H1 (cell line): ENCODE data around the gene ADSS1. TPM values are rescaled to one million over a fixed set of nuclear protein-coding genes. Genes with fewer than 3 reads are reported as not detected.
A peak's percentile ranks its signal among the peaks of the same experiment; 100 is the strongest.

Source experiments
- CTCF ChIA-PET: fragments of 300-600 bp; sonication (Branson Sonifier 250); formaldehyde crosslinking; loops from one replicate; lab custom pipeline; 2021; ENCODE audit not compliant: partially characterized antibody; lab: Charles Lee
- POLR2A ChIA-PET: fragments of 300-600 bp; sonication (Branson Sonifier 250); formaldehyde crosslinking; loops from one replicate; lab custom pipeline; 2021; ENCODE audit warnings: inconsistent platforms; ENCODE audit not compliant: partially characterized antibody; lab: Charles Lee
- DNase-seq, 2 experiments: peaks; one replicate each; pipeline versions ENCODE4 v3.0.0 to v3.0.0-alpha.2; 2010 to 2022; ENCODE audit warnings: low spot score in 2 of 2, low read depth in 1 of 2, mixed read lengths in 1 of 2
- FAIRE-seq: peaks from 2 replicates; lab custom pipeline; 2011; peaks lifted over from hg19 to GRCh38; lab: Jason Lieb, UNC
- H2AFZ ChIP-seq: 2 replicates; pipeline ENCODE4 v1.8.1; 2012; ENCODE audit warnings: low read length, inconsistent platforms
- H2AK5ac ChIP-seq: 2 replicates; pipeline ENCODE4 v1.6.1; 2013; ENCODE audit warnings: low read depth, low read length
- H2BK120ac ChIP-seq: replicated peaks from 2 replicates; pipeline ENCODE3; 2013; ENCODE audit warnings: low read depth, low read length, inconsistent platforms
- H2BK12ac ChIP-seq: 2 replicates; pipeline ENCODE4 v1.6.1; 2013; ENCODE audit warnings: low read depth, low read length
- H2BK15ac ChIP-seq: 2 replicates; pipeline ENCODE4 v1.6.1; 2013; ENCODE audit warnings: low read length
- H2BK20ac ChIP-seq: 2 replicates; pipeline ENCODE4 v1.6.1; 2013; ENCODE audit warnings: low read length
- H2BK5ac ChIP-seq: 2 replicates; pipeline ENCODE4 v1.6.1; 2013; ENCODE audit warnings: low read depth, low read length
- H3K14ac ChIP-seq: 2 replicates; pipeline ENCODE4 v1.6.1; 2013; ENCODE audit warnings: inconsistent platforms; ENCODE audit not compliant: insufficient read length
- H3K18ac ChIP-seq: 2 replicates; pipeline ENCODE4 v1.6.1; 2013; ENCODE audit warnings: low read length; ENCODE audit errors: extremely low read depth
- H3K23ac ChIP-seq: 2 replicates; pipeline ENCODE4 v1.6.1; 2013; ENCODE audit warnings: inconsistent platforms; ENCODE audit not compliant: insufficient read length
- H3K23me2 ChIP-seq: 2 replicates; pipeline ENCODE4 v1.6.1; 2013; ENCODE audit warnings: low read depth, low read length
- H3K27ac ChIP-seq: 2 replicates; pipeline ENCODE4 v1.6.1; 2011; ENCODE audit warnings: low read depth, low read length, inconsistent platforms
- H3K27me3 ChIP-seq, 4 experiments: replicated peaks in 1 of 4; 1 replicate in 1 of 4; 2 replicates in 3 of 4; pipeline versions ENCODE4 v1.6.1 to v1.8.1; 2011 to 2013; ENCODE audit warnings: low read length in 3 of 4, mild to moderate bottlenecking in 3 of 4, inconsistent platforms in 2 of 4, mixed read lengths in 2 of 4, moderate library complexity in 1 of 4; ENCODE audit not compliant: control insufficient read depth in 3 of 4, insufficient read depth in 3 of 4; ENCODE audit errors: extremely low read depth in 1 of 4
- H3K36me3 ChIP-seq, 4 experiments: 2 replicates each; pipeline versions ENCODE4 v1.6.1 to v1.8.1; 2011 to 2013; ENCODE audit warnings: mild to moderate bottlenecking in 4 of 4, low read length in 3 of 4, moderate library complexity in 2 of 4, control low read depth in 1 of 4, inconsistent platforms in 1 of 4; ENCODE audit not compliant: insufficient read depth in 4 of 4, control insufficient read depth in 2 of 4
- H3K4ac ChIP-seq: replicated peaks from 2 replicates; pipeline ENCODE3; 2013; ENCODE audit warnings: low read length, low read depth, mixed read lengths, inconsistent platforms; ENCODE audit not compliant: insufficient read length
- H3K4me1 ChIP-seq, 4 experiments: replicated peaks in 1 of 4; 1 replicate in 1 of 4; 2 replicates in 3 of 4; pipeline versions ENCODE4 v1.6.1 to v1.8.1; 2011 to 2013; ENCODE audit warnings: low read length in 3 of 4, inconsistent platforms in 2 of 4, mixed read lengths in 1 of 4; ENCODE audit not compliant: insufficient read depth in 4 of 4, control insufficient read depth in 3 of 4
- H3K4me2 ChIP-seq, 2 experiments: 2 replicates each; pipeline versions ENCODE4 v1.6.1 to v1.8.1; 2011 to 2013; ENCODE audit warnings: low read depth in 2 of 2, low read length in 2 of 2, control low read depth in 1 of 2, inconsistent platforms in 1 of 2, mild to moderate bottlenecking in 1 of 2; ENCODE audit not compliant: insufficient read depth in 1 of 2
- H3K4me3 ChIP-seq, 4 experiments: fragments of 200-600, 300-600 bp in 1 of 4; sonication (generic), shearing (Covaris generic), sonication (Bioruptor Twin) in 1 of 4; 2 replicates each; pipeline versions ENCODE4 v1.5.1 to v1.8.1; 2011 to 2016; ENCODE audit warnings: low read length in 4 of 4, low read depth in 3 of 4, control low read depth in 2 of 4, inconsistent platforms in 2 of 4, mild to moderate bottlenecking in 2 of 4, mixed read lengths in 1 of 4, moderate library complexity in 1 of 4; ENCODE audit not compliant: insufficient read depth in 2 of 4; ENCODE audit errors: extremely low read depth in 1 of 4
- H3K56ac ChIP-seq: replicated peaks from 2 replicates; pipeline ENCODE3; 2013; ENCODE audit warnings: low read depth, mild to moderate bottlenecking, mixed read lengths, low read length, inconsistent platforms; ENCODE audit not compliant: insufficient read length
- H3K79me1 ChIP-seq: 2 replicates; pipeline ENCODE4 v1.6.1; 2013; ENCODE audit warnings: low read depth, low read length, control low read depth
- H3K79me2 ChIP-seq, 2 experiments: 2 replicates each; pipeline versions ENCODE4 v1.6.1 to v1.8.1; 2012 to 2013; ENCODE audit warnings: low read length in 2 of 2, mild to moderate bottlenecking in 2 of 2, inconsistent platforms in 1 of 2; ENCODE audit not compliant: insufficient read depth in 2 of 2, control insufficient read depth in 1 of 2
- H3K9ac ChIP-seq, 4 experiments: replicated peaks in 1 of 4; 1 replicate in 1 of 4; 2 replicates in 3 of 4; pipeline versions ENCODE4 v1.6.1 to v1.8.1; 2011 to 2013; ENCODE audit warnings: low read depth in 3 of 4, low read length in 3 of 4, control low read depth in 2 of 4, mild to moderate bottlenecking in 2 of 4, moderate library complexity in 2 of 4, inconsistent platforms in 1 of 4; ENCODE audit errors: extremely low read depth in 1 of 4
- H3K9me3 ChIP-seq, 2 experiments: 2 replicates each; pipeline versions ENCODE4 v1.6.1 to v1.8.1; 2012 to 2013; ENCODE audit warnings: mild to moderate bottlenecking in 2 of 2, moderate library complexity in 2 of 2, control low read depth in 1 of 2, inconsistent platforms in 1 of 2, low read depth in 1 of 2, low read length in 1 of 2, mixed read lengths in 1 of 2; ENCODE audit not compliant: insufficient read depth in 2 of 2
- H4K20me1 ChIP-seq, 2 experiments: replicated peaks in 1 of 2; 2 replicates each; pipeline versions ENCODE3 to v1.8.1; 2011 to 2013; ENCODE audit warnings: inconsistent platforms in 2 of 2, low read length in 2 of 2, mild to moderate bottlenecking in 1 of 2; ENCODE audit not compliant: insufficient read depth in 2 of 2, control insufficient read depth in 1 of 2
- H4K5ac ChIP-seq: 2 replicates; pipeline ENCODE4 v1.6.1; 2013; ENCODE audit warnings: low read length, low read depth, mixed read lengths, inconsistent platforms; ENCODE audit not compliant: insufficient read length
- H4K8ac ChIP-seq: 2 replicates; pipeline ENCODE4 v1.8.0; 2013; ENCODE audit warnings: mild to moderate bottlenecking, moderate library complexity, low read length, inconsistent platforms; ENCODE audit not compliant: insufficient read depth; ENCODE audit errors: extremely low read depth
- H4K91ac ChIP-seq: replicated peaks from 2 replicates; pipeline ENCODE3; 2013; ENCODE audit warnings: low read length, mixed read lengths, inconsistent platforms; ENCODE audit not compliant: insufficient read length
- SAP30 ChIP-seq: fragments of 300-600 bp; sonication (generic); IDR thresholded peaks from 2 replicates; pipeline ENCODE4 v1.7.1; 2012; ENCODE audit warnings: low read length, moderate library complexity, mild to moderate bottlenecking, inconsistent platforms; ENCODE audit not compliant: insufficient read depth, insufficient replicate concordance
- TAF7 ChIP-seq: optimal IDR thresholded peaks from 2 replicates; pipeline ENCODE3; 2011; ENCODE audit warnings: low read depth, mild to moderate bottlenecking, inconsistent platforms, low read length, moderate library complexity, borderline replicate concordance
- WGBS, 2 experiments: shearing (Covaris generic) in 1 of 2; methylation state at CpG; one replicate each; pipeline versions ENCODE4 v1.1.6 to v1.1.7; 2013 to 2015; ENCODE audit warnings: low lambda C conversion rate in 2 of 2, mixed read lengths in 2 of 2, inconsistent platforms in 1 of 2, low coverage in 1 of 2, missing lambda C conversion rate in 1 of 2; ENCODE audit not compliant: insufficient replicate concordance in 2 of 2, insufficient coverage in 1 of 2, insufficient read length in 1 of 2; ENCODE audit errors: extremely low coverage in 1 of 2, missing lambda C conversion rate in 1 of 2; 5-methylcytosine and 5-hydroxymethylcytosine counted together
- polyA plus RNA-seq, 7 experiments: library from polyadenylated mRNA; depleted of rRNA in 3 of 7; stranded (reverse) in 5 of 7; unstranded in 2 of 7; fragments of >200 nt in 5 of 7; fragments of 200-250 nt in 2 of 7; gene quantifications; 1 replicate in 5 of 7; 2 replicates in 1 of 7; 4 replicates in 1 of 7; pipeline versions ENCODE4 v1.2.1 to v1.2.3, GENCODE V29; 2011 to 2013; ENCODE audit warnings: missing spikeins in 2 of 7, mixed read lengths in 2 of 7
- total RNA-seq: library from RNA; stranded (reverse); fragmentation: NEBNext Ultra II Directional; extraction: Animal tissue kit (Norgen Biotek cat#: 25700); gene quantifications from 2 replicates; pipeline ENCODE4 v1.2.1, GENCODE V29; 2021

Gene ADSS1
- total and polyA plus RNA-seq, 2 of the 8 experiments (the other 6 are each of a cell fraction or from before 2014, with no cell fraction given) = 7.1 to 7.9 TPM

GRCh38 chr14:104753528-104754212, 29.6 kb downstream of the ADSS1 start:
- DNase-seq (no peak), FAIRE-seq (no peak)
- Histone ChIP-seq H3K9ac (peak overlapping the region; percentile 81 to 93 (median 93)), H4K91ac (no peak overlapping the region), H3K79me2 (peaks cover 10 to 49% of the 10 kb centered on the region in 2 experiments; a peak in 3 of 4 replicates), H2BK12ac (0 out of 2 replicates have a peak overlapping the region, but pooled peaks have one; percentile 50), H3K79me1 (peaks cover 24% of the 10 kb centered on the region), H2BK120ac (no peak overlapping the region), H2BK5ac (0 out of 2 replicates have a peak overlapping the region, but pooled peaks have one; percentile 96), H3K9me3 (peaks cover 10 to 25% of the 10 kb centered on the region in 2 experiments), H2BK20ac (no peak overlapping the region), H3K4ac (no peak overlapping the region), H3K4me2 (peak overlapping the region; percentile 73 to 87), H3K23ac (no peak overlapping the region), H3K4me1 (peaks cover 0 to 13% (median 5%) of the 10 kb centered on the region in 4 experiments; a peak in 6 of 7 replicates), H4K20me1 (peaks cover 19 to 44% of the 10 kb centered on the region in 2 experiments), H2AK5ac (no peak overlapping the region), H2AFZ (no peak overlapping the region), H3K18ac (no peak overlapping the region), H3K14ac (no peak overlapping the region), H3K56ac (no peak overlapping the region), H3K4me3 (peak overlapping the region; percentile 86 to 97 (median 94)), H3K27ac (peak overlapping the region; percentile 85; the same call in 1 of the 2 replicates), H3K23me2 (peaks cover 5% of the 10 kb centered on the region; the same call in 1 of the 2 replicates), H3K36me3 (peaks cover 8 to 30% (median 19%) of the 10 kb centered on the region in 4 experiments; a peak in 7 of 8 replicates), H2BK15ac (no peak overlapping the region), H4K5ac (no peak overlapping the region), H3K27me3 (no peaks in the 10 kb centered on the region; a peak in 1 of 7 replicates), H4K8ac (peak overlapping the region; percentile 98; the same call in 1 of the 2 replicates)
- 7% methylated on average over 23 of the region's 30 CpGs; no CpG with 5 or more reads in 1 of the 2 experiments for WGBS, 2 experiments
- ChIA-PET CTCF (interaction anchor here (0.6 to 2.6 kb wide), 12 partner anchors 12 to 805 kb away, joined by 3 to 11 read pairs (median 4); partner anchors contain the start of genes ADSS1 and ZBTB42), POLR2A (interaction anchor here (0.8 to 2.9 kb wide), 19 partner anchors 9 to 141 kb away, joined by 3 to 21 read pairs (median 4); no protein-coding TSS in a partner anchor)
- TF ChIP-seq TAF7 = no peak
- peak; percentile 47 for TF ChIP-seq SAP30
